Measurements from ENCODE around the gene PPP1R18. TPM values are rescaled to one million over a fixed set of nuclear protein-coding genes. Genes with fewer than 3 reads are reported as not detected.

PPP1R18 gene
- total and polyA plus RNA-seq, 9 of the 15 experiments (the other 6 are each of a cell fraction or from before 2014, with no cell fraction given), result 12.0 to 99.2 (median 42.6) TPM

- TF ChIP-seq ZNF121 (CRISPR knock-in tag; conservative IDR thresholded peaks at IDR 0.05) (no peak), ZSCAN29 (IDR thresholded peaks at IDR 0.05) (no peak), PTTG1 (tag; IDR thresholded peaks at IDR 0.05; ENCODE audit: low read depth) (no peak), ZFP36 (IDR thresholded peaks at IDR 0.05; ENCODE audit: low read depth, low read length, partially characterized antibody) (peak; percentile 97), TCF15 (CRISPR knock-in tag; IDR thresholded peaks at IDR 0.05) (no peak), PHTF2 (CRISPR knock-in tag; IDR thresholded peaks at IDR 0.05) (no peak), POLR2G (IDR thresholded peaks at IDR 0.05; ENCODE audit: low read depth, low read length) (peak; percentile 62; the same call in 1 of the 2 replicates), BRD4 (IDR thresholded peaks at IDR 0.05) (peak; percentile 42; the same call in 1 of the 2 replicates), MBD1 (CRISPR knock-in tag; IDR thresholded peaks at IDR 0.05) (no peak), HNRNPH1 (optimal IDR thresholded peaks at IDR 0.05; ENCODE audit: low read depth, low read length) (no peak), NCOA2 (IDR thresholded peaks at IDR 0.05; ENCODE audit: partially characterized antibody in 2 of 2) (no peak), CHD2 (IDR thresholded peaks at IDR 0.05; ENCODE audit: low read depth, low read length) (no peak)
- TF ChIP-seq, protein P1, sequence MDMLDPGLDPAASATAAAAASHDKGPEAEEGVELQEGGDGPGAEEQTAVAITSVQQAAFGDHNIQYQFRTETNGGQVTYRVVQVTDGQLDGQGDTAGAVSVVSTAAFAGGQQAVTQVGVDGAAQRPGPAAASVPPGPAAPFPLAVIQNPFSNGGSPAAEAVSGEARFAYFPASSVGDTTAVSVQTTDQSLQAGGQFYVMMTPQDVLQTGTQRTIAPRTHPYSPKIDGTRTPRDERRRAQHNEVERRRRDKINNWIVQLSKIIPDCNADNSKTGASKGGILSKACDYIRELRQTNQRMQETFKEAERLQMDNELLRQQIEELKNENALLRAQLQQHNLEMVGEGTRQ (CRISPR knock-in tag; IDR thresholded peaks at IDR 0.05), result no peak
- TF ChIP-seq, protein P2, sequence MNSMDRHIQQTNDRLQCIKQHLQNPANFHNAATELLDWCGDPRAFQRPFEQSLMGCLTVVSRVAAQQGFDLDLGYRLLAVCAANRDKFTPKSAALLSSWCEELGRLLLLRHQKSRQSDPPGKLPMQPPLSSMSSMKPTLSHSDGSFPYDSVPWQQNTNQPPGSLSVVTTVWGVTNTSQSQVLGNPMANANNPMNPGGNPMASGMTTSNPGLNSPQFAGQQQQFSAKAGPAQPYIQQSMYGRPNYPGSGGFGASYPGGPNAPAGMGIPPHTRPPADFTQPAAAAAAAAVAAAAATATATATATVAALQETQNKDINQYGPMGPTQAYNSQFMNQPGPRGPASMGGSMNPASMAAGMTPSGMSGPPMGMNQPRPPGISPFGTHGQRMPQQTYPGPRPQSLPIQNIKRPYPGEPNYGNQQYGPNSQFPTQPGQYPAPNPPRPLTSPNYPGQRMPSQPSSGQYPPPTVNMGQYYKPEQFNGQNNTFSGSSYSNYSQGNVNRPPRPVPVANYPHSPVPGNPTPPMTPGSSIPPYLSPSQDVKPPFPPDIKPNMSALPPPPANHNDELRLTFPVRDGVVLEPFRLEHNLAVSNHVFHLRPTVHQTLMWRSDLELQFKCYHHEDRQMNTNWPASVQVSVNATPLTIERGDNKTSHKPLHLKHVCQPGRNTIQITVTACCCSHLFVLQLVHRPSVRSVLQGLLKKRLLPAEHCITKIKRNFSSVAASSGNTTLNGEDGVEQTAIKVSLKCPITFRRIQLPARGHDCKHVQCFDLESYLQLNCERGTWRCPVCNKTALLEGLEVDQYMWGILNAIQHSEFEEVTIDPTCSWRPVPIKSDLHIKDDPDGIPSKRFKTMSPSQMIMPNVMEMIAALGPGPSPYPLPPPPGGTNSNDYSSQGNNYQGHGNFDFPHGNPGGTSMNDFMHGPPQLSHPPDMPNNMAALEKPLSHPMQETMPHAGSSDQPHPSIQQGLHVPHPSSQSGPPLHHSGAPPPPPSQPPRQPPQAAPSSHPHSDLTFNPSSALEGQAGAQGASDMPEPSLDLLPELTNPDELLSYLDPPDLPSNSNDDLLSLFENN (IDR thresholded peaks at IDR 0.05; ENCODE audit: low read depth in 2 of 2, low read length in 2 of 2), result no peak
- TF ChIP-seq, protein P3, sequence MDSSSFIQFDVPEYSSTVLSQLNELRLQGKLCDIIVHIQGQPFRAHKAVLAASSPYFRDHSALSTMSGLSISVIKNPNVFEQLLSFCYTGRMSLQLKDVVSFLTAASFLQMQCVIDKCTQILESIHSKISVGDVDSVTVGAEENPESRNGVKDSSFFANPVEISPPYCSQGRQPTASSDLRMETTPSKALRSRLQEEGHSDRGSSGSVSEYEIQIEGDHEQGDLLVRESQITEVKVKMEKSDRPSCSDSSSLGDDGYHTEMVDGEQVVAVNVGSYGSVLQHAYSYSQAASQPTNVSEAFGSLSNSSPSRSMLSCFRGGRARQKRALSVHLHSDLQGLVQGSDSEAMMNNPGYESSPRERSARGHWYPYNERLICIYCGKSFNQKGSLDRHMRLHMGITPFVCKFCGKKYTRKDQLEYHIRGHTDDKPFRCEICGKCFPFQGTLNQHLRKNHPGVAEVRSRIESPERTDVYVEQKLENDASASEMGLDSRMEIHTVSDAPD (CRISPR knock-in tag; IDR thresholded peaks at IDR 0.05), result no peak
- TF ChIP-seq, protein P4, sequence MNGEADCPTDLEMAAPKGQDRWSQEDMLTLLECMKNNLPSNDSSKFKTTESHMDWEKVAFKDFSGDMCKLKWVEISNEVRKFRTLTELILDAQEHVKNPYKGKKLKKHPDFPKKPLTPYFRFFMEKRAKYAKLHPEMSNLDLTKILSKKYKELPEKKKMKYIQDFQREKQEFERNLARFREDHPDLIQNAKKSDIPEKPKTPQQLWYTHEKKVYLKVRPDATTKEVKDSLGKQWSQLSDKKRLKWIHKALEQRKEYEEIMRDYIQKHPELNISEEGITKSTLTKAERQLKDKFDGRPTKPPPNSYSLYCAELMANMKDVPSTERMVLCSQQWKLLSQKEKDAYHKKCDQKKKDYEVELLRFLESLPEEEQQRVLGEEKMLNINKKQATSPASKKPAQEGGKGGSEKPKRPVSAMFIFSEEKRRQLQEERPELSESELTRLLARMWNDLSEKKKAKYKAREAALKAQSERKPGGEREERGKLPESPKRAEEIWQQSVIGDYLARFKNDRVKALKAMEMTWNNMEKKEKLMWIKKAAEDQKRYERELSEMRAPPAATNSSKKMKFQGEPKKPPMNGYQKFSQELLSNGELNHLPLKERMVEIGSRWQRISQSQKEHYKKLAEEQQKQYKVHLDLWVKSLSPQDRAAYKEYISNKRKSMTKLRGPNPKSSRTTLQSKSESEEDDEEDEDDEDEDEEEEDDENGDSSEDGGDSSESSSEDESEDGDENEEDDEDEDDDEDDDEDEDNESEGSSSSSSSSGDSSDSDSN (IDR thresholded peaks at IDR 0.05; ENCODE audit: borderline replicate concordance in 1 of 2, low read depth in 2 of 2, low read length in 2 of 2), result peak in 1 of 2 experiments; percentile 66; a peak in 1 of 4 replicates
These were observed 1.1 kb downstream of the PPP1R18 start (continued) for GRCh38 chr6:30685157-30686008.
